Measurements from ENCODE around the gene DNAJB9.

DNA sequence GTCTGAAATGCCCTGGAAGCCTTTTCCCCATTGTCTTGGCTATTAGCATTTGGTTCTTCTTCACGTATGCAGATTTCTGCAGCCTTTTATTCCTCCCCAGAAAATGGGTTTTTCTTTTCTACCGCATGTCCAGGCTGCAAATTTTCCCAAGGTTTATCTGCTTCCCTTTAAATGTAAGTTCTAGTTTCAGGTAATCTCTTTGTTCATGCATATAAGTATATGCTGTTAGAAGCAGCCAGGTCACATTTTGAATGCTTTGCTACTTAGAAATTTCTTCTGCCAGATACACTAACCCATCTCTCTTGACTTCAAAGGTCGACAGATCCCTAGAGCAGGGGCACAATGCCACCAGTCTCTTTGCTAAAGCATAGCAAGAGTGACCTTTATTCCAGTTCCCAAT lies 12.5 kb upstream of the DNAJB9 start:
- TF ChIP-seq, protein P1, sequence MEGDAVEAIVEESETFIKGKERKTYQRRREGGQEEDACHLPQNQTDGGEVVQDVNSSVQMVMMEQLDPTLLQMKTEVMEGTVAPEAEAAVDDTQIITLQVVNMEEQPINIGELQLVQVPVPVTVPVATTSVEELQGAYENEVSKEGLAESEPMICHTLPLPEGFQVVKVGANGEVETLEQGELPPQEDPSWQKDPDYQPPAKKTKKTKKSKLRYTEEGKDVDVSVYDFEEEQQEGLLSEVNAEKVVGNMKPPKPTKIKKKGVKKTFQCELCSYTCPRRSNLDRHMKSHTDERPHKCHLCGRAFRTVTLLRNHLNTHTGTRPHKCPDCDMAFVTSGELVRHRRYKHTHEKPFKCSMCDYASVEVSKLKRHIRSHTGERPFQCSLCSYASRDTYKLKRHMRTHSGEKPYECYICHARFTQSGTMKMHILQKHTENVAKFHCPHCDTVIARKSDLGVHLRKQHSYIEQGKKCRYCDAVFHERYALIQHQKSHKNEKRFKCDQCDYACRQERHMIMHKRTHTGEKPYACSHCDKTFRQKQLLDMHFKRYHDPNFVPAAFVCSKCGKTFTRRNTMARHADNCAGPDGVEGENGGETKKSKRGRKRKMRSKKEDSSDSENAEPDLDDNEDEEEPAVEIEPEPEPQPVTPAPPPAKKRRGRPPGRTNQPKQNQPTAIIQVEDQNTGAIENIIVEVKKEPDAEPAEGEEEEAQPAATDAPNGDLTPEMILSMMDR (IDR thresholded peaks at IDR 0.05): no peak
- no peak for TF ChIP-seq POLR2A (IDR thresholded peaks at IDR 0.05)
